HL-60 (cell line): ENCODE measurements around the gene OR7G1.

ENCODE experiments used
- DNase-seq, 2 experiments: peaks; one replicate each; pipeline ENCODE4 v3.0.0-alpha.2; 2010 to 2020; ENCODE audit warnings: low read depth in 1 of 2, low spot score in 1 of 2
- H3K27ac ChIP-seq: fragments of 250-450 bp; sonication (Bioruptor Pico); replicated peaks from 2 replicates; pipeline ENCODE4 v1.5.1; 2020; ENCODE audit warnings: mild to moderate bottlenecking, moderate library complexity
- H3K27me3 ChIP-seq: fragments of 250-450 bp; sonication (Bioruptor Pico); 2 replicates; pipeline ENCODE4 v1.5.1; 2021; ENCODE audit warnings: mild to moderate bottlenecking, moderate library complexity; ENCODE audit not compliant: insufficient read depth, poor library complexity, severe bottlenecking
- H3K4me3 ChIP-seq: replicated peaks from 2 replicates; pipeline ENCODE4 v1.5.1; 2011; ENCODE audit warnings: mild to moderate bottlenecking, control low read depth, low read length; ENCODE audit not compliant: insufficient read depth
- GABPA ChIP-seq: IDR thresholded peaks from 2 replicates; pipeline ENCODE4 v1.6.1; 2012; ENCODE audit warnings: low read depth
- POLR2AphosphoS5 ChIP-seq: IDR thresholded peaks from 2 replicates; pipeline ENCODE4 v1.6.1; 2012; ENCODE audit warnings: low read depth
- SPI1 ChIP-seq: IDR thresholded peaks from 2 replicates; pipeline ENCODE4 v1.6.1; 2012; ENCODE audit warnings: low read depth, mild to moderate bottlenecking, borderline replicate concordance
- TF ChIP-seq, protein P1 (sequence below): IDR thresholded peaks from 2 replicates; pipeline ENCODE4 v1.6.1; 2012; ENCODE audit warnings: low read depth; ENCODE audit not compliant: insufficient replicate concordance
- TF ChIP-seq, protein P2 (sequence below): IDR thresholded peaks from one replicate; pipeline ENCODE4 v1.5.1; 2011; ENCODE audit warnings: low read length, control low read depth, inconsistent platforms; ENCODE audit not compliant: insufficient read depth

OR7G1 gene

DNA sequence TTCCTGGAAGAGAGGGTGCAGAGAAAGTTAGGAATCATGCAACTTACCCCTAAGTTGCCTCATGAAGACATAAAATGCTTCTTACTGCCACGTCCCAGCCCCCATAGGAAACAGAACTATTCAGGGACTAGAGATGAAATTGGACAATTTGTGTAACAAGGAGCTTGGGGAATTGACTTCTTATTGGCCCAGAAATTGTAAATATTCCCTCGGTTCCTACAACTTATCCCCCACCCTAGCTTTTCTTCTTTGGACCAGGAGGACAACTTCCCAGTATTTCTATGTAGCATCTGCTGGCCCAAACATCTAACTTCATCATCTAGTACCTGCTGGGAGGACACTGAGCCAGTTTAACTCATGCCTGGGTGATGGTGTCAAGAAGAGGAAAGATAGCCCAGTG is 28.8 kb downstream of the OR7G1 start, which contains the start of gene OR1M1:
TSS of gene OR1M1 (plus strand) at position 301 of the 400 bp plus-strand sequence. CDS start 6,184 bp downstream, outside the sequence.
- Histone ChIP-seq H3K4me3 (no peak within 1 kb of the TSS), H3K27ac (no peak within 1 kb of the TSS), H3K27me3 (no peaks in the 10 kb centered on the region)
- no peak for TF ChIP-seq POLR2AphosphoS5
- DNase-seq, result no peak

DNA sequence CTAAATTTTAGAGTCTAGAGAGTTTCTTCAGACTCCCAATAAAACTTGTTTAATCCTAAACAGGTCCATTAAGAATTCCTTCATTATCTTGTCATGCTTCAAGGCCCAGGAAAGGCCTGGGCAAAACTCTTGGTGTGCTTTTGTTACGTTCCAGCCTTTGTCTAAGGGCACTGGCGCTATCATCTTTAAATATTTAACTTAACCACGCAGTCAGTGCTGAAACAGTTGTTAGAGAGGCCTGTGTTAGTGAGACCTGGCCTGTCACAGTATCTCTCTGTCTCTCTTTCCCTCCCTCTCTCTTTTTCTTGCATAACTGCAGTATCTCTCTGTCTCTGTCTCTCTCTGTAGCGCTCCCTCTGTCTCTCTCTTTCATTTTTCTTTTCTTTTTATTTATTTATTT is 36.9 kb downstream of the OR7G1 start:
- no peak overlapping the region for H3K27ac ChIP-seq
- TF ChIP-seq POLR2AphosphoS5, result no peak
- TF ChIP-seq, protein P1, sequence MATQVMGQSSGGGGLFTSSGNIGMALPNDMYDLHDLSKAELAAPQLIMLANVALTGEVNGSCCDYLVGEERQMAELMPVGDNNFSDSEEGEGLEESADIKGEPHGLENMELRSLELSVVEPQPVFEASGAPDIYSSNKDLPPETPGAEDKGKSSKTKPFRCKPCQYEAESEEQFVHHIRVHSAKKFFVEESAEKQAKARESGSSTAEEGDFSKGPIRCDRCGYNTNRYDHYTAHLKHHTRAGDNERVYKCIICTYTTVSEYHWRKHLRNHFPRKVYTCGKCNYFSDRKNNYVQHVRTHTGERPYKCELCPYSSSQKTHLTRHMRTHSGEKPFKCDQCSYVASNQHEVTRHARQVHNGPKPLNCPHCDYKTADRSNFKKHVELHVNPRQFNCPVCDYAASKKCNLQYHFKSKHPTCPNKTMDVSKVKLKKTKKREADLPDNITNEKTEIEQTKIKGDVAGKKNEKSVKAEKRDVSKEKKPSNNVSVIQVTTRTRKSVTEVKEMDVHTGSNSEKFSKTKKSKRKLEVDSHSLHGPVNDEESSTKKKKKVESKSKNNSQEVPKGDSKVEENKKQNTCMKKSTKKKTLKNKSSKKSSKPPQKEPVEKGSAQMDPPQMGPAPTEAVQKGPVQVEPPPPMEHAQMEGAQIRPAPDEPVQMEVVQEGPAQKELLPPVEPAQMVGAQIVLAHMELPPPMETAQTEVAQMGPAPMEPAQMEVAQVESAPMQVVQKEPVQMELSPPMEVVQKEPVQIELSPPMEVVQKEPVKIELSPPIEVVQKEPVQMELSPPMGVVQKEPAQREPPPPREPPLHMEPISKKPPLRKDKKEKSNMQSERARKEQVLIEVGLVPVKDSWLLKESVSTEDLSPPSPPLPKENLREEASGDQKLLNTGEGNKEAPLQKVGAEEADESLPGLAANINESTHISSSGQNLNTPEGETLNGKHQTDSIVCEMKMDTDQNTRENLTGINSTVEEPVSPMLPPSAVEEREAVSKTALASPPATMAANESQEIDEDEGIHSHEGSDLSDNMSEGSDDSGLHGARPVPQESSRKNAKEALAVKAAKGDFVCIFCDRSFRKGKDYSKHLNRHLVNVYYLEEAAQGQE, result no peak
- TF ChIP-seq, protein P2, sequence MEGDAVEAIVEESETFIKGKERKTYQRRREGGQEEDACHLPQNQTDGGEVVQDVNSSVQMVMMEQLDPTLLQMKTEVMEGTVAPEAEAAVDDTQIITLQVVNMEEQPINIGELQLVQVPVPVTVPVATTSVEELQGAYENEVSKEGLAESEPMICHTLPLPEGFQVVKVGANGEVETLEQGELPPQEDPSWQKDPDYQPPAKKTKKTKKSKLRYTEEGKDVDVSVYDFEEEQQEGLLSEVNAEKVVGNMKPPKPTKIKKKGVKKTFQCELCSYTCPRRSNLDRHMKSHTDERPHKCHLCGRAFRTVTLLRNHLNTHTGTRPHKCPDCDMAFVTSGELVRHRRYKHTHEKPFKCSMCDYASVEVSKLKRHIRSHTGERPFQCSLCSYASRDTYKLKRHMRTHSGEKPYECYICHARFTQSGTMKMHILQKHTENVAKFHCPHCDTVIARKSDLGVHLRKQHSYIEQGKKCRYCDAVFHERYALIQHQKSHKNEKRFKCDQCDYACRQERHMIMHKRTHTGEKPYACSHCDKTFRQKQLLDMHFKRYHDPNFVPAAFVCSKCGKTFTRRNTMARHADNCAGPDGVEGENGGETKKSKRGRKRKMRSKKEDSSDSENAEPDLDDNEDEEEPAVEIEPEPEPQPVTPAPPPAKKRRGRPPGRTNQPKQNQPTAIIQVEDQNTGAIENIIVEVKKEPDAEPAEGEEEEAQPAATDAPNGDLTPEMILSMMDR, result no peak
- TF ChIP-seq SPI1, result no peak
- no peak for TF ChIP-seq GABPA
- no peak overlapping the region for H3K4me3 ChIP-seq
- DNase-seq, result no peak
- H3K27me3 ChIP-seq, result no peaks in the 10 kb centered on the region

DNA sequence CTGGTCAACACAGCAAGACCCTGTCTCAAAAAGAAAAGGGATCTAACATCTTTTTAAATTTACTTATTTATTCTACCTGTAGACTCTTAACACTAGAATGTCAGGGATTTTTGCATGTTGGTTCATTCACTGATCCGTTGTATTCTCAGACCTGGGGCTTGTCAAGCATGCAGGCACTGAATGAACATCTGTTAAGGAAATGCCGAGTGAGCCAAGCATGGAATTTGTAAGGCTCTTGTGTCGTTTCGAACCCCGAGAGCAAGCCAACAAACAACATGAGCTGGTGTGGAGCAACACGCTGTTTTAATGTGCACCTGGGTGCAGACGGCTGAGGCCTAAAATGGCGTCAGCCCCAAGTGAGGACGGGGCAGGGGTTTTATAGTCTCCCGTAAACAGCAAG is 38.7 kb downstream of the OR7G1 start:
- DNase-seq, result no peak
- TF ChIP-seq POLR2AphosphoS5, result no peak
- TF ChIP-seq GABPA, result no peak
- TF ChIP-seq SPI1, result no peak
- TF ChIP-seq, protein P2, result no peak
- TF ChIP-seq, protein P1, result no peak
- Histone ChIP-seq H3K27ac (no peak overlapping the region), H3K4me3 (no peak overlapping the region), H3K27me3 (no peaks in the 10 kb centered on the region)

DNA sequence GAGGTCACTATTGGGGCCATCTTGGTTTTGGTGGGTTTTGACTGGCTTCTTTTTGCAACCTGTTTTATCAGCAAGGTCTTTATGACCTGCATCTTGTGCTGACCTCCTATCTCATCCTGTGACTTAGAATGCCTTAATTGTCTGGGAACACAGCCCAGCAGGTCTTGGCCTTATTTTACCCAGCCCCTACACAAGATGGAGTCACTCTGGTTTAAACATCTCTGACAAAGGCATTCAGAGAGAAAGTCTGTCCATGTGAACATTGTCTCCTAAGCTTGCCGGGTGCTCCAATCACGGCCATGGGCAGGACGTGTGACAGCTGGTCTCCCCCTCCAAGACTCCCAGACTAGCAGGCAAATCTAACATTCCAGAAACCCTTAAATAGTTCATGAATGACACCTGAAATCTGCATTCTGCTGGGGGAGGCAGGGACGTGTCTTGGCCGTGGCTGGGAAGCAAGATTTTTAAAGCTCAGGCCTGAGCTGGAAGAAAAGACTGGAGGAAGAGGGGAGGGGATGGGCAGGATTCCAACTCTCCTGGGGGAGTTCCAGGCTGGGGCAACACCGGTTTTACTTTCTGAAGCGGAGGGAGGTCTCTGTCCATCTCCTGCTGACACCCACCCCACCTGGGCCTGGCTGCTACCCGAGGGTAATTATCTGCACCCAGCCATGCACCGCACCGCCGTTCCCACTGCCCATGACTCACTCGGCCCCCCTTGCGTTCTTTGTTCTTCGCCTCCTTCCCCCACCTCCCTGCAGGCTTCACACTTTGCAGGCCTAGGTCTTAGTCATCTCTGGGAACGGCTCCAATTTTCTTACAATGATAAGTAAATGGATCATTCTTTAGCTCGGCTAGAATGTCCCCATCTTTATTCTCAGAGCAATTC is 40.3 kb downstream of the OR7G1 start:
- DNase-seq, result no peak
- H3K4me3 ChIP-seq, result no peak overlapping the region
- TF ChIP-seq GABPA, result no peak
- TF ChIP-seq POLR2AphosphoS5, result no peak
- no peak for TF ChIP-seq SPI1
- TF ChIP-seq, protein P1, result no peak
- TF ChIP-seq, protein P2, result no peak
- H3K27me3 ChIP-seq, result no peaks in the 10 kb centered on the region
- H3K27ac ChIP-seq, result no peak overlapping the region
